HG03103 (cell line): ENCODE measurements around the gene RPL15.
A peak's percentile ranks its signal among the peaks of the same experiment; 100 is the strongest.

ENCODE experiments used
- ATAC-seq: cut with Tn5 transposase; IDR thresholded peaks from one replicate; pipeline ENCODE4 v1.9.1; 2021; ENCODE audit warnings: low read depth; ENCODE audit not compliant: unreplicated experiment

RPL15 gene

DNA sequence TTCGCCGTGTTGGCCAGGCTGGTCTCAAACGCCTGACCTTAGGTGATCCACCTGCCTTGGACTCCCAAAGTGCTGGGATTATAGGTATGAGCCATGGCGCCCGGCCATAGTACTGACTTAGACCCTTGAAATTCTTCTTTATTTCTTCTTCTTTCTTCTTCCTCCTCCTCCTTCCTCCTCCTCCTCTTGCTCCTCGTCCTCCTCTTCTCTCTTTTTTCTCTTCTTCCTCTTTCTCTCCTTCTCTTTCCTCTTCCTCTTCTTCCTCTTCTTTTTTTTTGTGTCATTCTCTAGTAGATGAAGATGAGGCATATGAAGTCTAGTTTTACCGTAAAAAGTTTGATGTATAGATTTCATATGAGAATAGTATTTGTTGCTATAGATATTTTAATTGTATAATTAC is 9.3 kb downstream of the RPL15 start:
- ATAC-seq = no peak

GRCh38 chr3:23926736-23927135 is 9.8 kb downstream of the RPL15 start:
- ATAC-seq = no peak

GRCh38 chr3:23928524-23928923 is 11.6 kb downstream of the RPL15 start:
- no peak for ATAC-seq

DNA sequence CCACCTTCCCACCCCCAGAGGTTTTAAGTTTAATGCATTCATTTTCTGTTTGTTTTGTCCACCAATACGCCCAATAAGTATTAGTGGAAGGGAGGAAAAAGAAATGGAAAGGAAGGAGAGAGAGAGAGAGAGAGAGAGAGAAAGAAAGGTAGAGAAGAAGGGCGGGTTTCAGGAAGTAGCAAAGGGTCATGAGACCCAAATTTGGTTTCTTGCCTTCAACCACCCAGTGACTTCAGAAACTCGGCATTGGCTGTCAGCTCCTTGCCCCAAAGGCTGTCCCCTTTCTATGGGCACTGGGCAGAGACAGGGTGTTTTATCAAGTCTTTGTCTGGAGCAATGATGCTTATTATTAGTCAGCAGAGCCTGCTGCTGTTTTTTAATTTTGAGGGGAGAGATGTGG is 14.7 kb downstream of the RPL15 start:
- ATAC-seq = no peak

DNA sequence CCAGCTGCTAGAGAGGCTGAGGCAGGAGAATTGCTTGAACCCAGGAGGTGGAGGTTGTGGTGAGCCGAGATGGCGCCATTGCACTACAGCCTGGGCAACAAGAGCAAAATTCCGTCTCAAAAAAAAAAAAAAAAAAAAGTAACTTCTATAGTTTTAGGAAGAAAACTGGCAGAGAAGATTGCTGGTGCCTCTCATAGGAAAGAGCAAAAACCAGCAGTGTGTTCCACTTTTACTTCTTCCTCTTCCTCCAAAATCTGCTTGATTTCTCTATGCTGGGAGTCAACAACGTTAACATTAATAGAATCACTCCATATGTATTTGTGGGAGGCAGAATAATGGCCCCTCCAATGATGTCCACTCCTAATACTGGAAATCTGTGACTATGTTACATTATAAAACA is 15.6 kb downstream of the RPL15 start:
- ATAC-seq = no peak

GRCh38 chr3:23934253-23934652 is 17.3 kb downstream of the RPL15 start:
- ATAC-seq = no peak

DNA sequence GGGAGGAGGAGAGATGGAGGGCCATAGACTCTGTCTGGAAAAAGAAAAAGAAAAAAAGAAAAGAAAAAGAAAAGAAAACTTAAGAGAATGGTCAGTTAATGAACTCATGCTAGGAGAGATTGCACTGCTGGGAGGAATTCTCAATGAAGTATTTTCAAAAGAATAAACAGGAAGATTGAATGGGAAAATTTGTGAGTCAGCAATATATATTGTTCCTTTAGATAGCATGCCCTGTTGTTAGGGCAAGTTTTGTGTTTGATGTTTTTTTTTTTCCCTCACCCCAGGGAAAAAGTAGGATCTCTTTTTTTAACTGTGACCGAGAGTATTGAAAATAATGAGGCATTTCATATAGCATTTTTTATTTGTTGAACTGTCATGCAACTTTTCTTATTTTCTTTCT is 20.4 kb downstream of the RPL15 start:
- ATAC-seq = no peak

DNA sequence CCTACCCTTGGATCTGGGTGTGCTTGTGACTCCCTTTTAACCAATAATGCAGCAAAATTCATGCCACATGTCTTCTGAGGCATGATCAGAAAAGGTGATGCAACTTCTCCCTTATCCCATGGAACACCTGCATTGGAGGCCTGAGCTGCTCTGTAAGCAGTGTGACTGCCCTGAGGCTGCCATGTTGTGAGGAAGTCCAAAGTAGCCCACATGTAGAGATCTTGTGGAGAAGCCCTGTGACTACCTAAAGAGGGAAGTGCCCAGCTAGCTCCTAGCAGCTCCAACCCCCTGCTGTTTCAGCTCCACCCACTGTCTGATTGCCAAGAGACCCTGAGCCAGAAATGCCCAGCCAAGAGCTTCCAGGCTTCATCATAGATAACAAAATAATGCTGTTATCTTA is 21.8 kb downstream of the RPL15 start:
- no peak for ATAC-seq

DNA sequence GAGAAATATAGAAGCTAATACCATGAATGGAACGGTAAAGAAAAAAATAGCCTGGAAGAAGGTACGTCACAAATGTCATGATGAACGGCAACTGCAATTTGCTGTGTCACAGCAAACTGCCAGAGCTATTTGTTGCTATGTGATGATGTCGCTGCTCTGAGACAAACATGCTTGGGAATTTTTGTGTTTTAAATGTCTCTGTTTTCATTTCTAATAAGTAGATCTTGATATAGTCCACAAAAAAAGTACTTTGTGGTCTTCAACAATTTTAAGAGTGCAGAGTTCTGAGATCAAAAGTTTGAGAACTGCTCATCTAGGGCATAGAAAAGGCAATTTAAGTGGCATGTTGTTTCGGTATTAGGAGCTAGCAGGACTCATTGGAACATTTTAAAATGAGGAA is 23.8 kb downstream of the RPL15 start:
- no peak for ATAC-seq

DNA sequence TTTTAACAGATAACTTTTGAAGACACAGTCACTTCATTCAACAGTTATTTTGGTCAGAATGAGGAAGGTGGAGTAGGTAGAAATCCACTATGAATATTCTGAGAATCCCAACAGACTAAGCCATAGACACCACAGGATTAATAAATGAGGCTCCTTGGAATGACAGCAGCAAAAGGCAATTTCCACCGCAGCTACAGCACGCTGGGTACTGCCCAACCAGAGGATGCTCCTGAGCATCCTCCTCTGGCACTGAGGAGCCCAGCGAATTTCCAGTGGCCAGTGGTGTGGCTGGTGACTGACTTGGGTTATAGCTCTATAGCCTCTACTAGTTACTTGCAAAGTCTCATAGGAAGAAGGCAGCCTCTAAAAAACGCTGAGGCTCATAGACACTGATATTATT is 24.5 kb downstream of the RPL15 start:
- no peak for ATAC-seq

DNA sequence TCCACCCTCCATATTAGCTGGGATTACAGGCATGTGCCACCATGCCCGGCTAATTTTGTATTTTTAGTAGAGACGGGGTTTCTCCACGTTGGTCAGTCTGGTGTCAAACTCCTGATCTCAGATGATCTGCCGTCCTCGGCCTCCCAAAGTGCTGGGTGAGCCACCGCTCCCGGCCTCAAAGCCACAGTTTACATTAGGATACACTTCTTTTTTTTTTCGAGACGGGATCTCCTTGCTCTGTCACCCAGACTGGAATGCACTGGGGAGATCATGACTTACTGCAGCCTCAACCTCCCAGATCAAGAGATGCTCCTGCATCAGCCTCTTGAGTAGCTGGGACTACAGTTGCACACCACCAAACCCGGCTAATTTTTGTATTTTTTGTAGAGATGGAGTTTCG is 25.6 kb downstream of the RPL15 start:
- no peak for ATAC-seq

DNA sequence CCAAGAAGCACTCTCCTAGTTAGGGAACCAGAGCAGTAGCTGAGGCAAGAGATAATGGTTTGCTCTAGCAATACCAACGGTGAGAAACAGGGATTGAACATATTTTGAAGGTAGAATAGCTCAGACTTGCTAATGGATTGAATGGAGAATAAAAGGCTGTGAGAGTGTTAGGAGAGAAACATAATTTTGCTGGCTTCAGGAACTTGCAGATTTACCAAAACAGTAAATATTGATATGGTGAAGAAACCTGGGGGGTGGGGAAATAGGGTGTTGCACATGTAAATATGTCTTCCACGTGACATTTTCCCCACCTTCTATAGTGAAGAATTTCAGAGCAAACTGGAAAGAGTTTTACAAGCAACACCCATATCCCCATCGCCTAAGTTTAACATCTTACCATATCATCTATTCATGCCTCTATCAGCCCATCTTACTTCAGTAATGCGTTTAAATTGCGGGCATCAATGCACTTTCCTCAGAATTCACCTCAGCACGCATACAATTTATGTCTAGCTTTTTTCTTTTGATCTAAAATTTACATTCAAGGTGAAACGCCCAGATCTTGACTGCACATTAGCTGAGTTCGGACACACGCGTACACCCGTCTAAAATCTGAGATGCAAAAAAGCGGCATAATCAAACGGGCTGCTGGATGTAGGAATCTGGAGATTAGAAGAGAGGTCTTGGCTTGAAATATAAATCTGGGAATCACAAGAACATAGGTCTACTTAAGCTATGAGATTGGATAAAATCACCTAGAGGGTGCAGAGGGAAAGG is 27.3 kb downstream of the RPL15 start:
- no peak for ATAC-seq

DNA sequence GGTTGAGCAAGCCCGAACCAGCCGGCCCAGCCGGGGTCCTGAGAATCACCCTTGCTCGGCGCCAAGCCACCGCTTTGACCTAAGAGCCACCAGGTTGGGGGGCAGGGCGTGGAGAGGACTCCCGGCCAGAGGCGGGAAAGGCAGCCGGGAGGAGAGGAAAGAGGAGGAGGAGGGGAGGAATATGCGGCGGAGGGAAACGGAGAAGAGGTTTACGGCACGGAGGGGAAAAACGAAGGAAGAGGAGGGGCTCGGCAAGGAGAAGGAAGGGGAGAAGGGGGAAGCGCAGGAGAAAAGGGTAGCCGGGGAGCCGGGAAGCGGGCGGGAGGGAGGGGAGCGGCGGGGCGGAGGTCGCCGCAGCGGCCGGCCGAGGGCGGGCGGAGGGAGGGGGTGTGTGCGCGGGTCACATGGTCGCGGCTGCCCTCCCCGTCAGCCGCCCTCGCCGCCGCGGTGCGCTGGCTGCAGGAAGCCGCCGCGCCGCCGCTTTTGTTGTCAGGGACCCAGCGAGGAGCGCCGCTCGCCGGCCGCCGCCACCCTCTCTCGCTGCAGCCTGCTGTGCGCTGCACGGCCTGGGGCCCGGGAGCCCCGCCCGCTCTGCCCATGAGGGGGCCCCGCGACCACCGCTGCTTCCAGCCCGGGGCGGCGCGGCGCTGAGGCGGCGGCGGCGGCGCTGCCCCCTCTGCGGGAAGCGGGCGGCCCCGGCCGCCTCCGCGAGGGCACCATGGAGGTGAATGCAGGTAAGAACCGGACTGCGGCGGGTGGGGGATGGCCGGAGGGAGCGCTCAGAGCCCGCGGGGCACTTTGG is 28.1 kb downstream of the RPL15 start, which contains the start of gene NR1D2:
TSS of gene NR1D2 (plus strand) at position 426 of the 802 bp plus-strand sequence. CDS start at position 719, 293 bp downstream.
- ATAC-seq = peak; percentile 50

DNA sequence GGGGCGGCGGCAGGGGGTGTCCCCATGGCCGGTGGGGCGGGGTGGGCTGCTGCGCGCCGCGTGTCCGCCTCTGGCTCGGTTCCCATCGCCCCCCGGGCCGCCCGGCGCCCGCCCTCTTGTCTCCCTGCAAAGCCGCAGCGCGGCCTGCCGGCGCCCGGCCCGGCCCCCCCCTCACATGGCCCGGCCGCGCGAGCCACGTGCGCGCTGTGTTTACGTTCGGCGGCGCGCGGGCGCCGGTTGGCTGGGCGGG is 28.7 kb downstream of the RPL15 start:
- ATAC-seq = no peak

GRCh38 chr3:23945913-23946687 is 29.2 kb downstream of the RPL15 start:
- ATAC-seq = peak; percentile 62

- no peak for ATAC-seq
Observed at GRCh38 chr3:23948761-23949160, 31.8 kb downstream of the RPL15 start.

GRCh38 chr3:23949784-23950183 is 32.9 kb downstream of the RPL15 start:
- ATAC-seq = no peak

DNA sequence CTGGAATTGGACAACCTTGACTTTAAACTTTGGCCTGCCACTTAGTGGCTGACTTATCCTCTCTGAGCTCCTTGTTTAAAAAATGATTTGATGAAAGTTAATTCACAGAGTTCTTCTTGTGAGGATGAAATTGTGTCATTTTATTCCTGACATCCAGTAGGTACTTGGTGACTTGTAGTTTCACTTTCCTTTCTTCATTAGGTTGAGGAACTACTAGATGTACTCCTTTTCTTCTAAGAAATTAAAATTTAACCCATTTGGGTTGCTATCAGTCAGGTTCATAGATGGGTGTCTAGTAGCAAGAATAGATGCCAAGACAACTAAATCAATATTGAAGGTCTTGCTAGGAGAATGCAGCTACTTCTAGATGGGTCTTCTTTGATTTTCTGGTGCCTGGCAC is 33.4 kb downstream of the RPL15 start:
- no peak for ATAC-seq

- ATAC-seq = peak; percentile 38
Observed at GRCh38 chr3:23952646-23953045, 35.7 kb downstream of the RPL15 start.

- ATAC-seq = no peak
Observed at GRCh38 chr3:23953523-23953922, 36.6 kb downstream of the RPL15 start.

GRCh38 chr3:23954144-23954543 is 37.2 kb downstream of the RPL15 start:
- no peak for ATAC-seq
